Smooth muscle cell (in vitro differentiated cells): ENCODE data around the gene LIG4. TPM values are rescaled to one million over a fixed set of nuclear protein-coding genes. Genes with fewer than 3 reads are reported as not detected.

Experiments used
- DNase-seq: peaks from one replicate; lab custom pipeline; 2025; ENCODE audit not compliant: unreplicated experiment; lab: John Stamatoyannopoulos, UW
- H2AFZ ChIP-seq: fragments of 200-600 bp; sonication (generic); 2 replicates; pipeline ENCODE4 v1.6.0; 2016; ENCODE audit warnings: antibody characterized with exemption, low read depth, mild to moderate bottlenecking
- H3F3A ChIP-seq: fragments of 200-600 bp; sonication (generic); 2 replicates; pipeline ENCODE4 v1.6.0; 2017; ENCODE audit warnings: antibody characterized with exemption, low read depth
- H3K27ac ChIP-seq: fragments of 200-600 bp; sonication (generic); 2 replicates; pipeline ENCODE4 v1.5.1; 2016; ENCODE audit warnings: low read depth, mild to moderate bottlenecking
- H3K27me3 ChIP-seq: fragments of 200-600 bp; sonication (generic); 2 replicates; pipeline ENCODE4 v1.6.1; 2016; ENCODE audit warnings: low read depth, mild to moderate bottlenecking
- H3K36me3 ChIP-seq: fragments of 200-600 bp; sonication (generic); 2 replicates; pipeline ENCODE4 v1.5.1; 2016; ENCODE audit warnings: low read depth
- H3K4me1 ChIP-seq: fragments of 200-600 bp; sonication (generic); 2 replicates; pipeline ENCODE4 v1.5.1; 2016; ENCODE audit warnings: low read depth
- H3K4me2 ChIP-seq: fragments of 200-600 bp; sonication (generic); 2 replicates; pipeline ENCODE4 v1.6.0; 2016; ENCODE audit warnings: mild to moderate bottlenecking
- H3K4me3 ChIP-seq: fragments of 200-600 bp; sonication (generic); 2 replicates; pipeline ENCODE4 v1.5.1; 2016; ENCODE audit warnings: mild to moderate bottlenecking
- H3K79me2 ChIP-seq: fragments of 200-600 bp; sonication (generic); 2 replicates; pipeline ENCODE4 v1.6.0; 2016; ENCODE audit warnings: low read depth, mild to moderate bottlenecking
- H3K9ac ChIP-seq: fragments of 200-600 bp; sonication (generic); 2 replicates; pipeline ENCODE4 v1.6.0; 2016; ENCODE audit warnings: low read depth
- H3K9me3 ChIP-seq: fragments of 200-600 bp; sonication (generic); replicated peaks from 2 replicates; pipeline ENCODE4 v1.5.1; 2016; ENCODE audit warnings: low read depth
- H4K20me1 ChIP-seq: fragments of 200-600 bp; sonication (generic); 2 replicates; pipeline ENCODE4 v1.6.0; 2016; ENCODE audit warnings: low read depth
- CTCF ChIP-seq: fragments of 200-600 bp; sonication (generic); IDR thresholded peaks from 2 replicates; pipeline ENCODE4 v1.5.1; 2017; ENCODE audit warnings: borderline replicate concordance, mild to moderate bottlenecking, antibody characterized with exemption; ENCODE audit not compliant: insufficient read depth, poor library complexity, severe bottlenecking
- WGBS: methylation state at CpG from one replicate; pipeline ENCODE4 v1.1.7; 2016; ENCODE audit warnings: low lambda C conversion rate; 5-methylcytosine and 5-hydroxymethylcytosine counted together
- polyA plus RNA-seq: library from polyadenylated mRNA; unstranded; fragments of >200 nt; fragmentation: Nextera tagmentation; extraction: Ambion mirVana; gene quantifications from 2 replicates; pipeline ENCODE4 v1.2.1, GENCODE V29; 2016
- total RNA-seq: library from RNA; depleted of rRNA; stranded (reverse); fragments of >200 nt; gene quantifications from 2 replicates; pipeline ENCODE4 v1.2.3, GENCODE V29; 2014

Gene LIG4
- total and polyA plus RNA-seq, 2 experiments from 2014 or later = 3.2 to 11.5 TPM

- H3K9me3 ChIP-seq = no peaks in the 10 kb centered on the region
- 9% methylated on average over 19 of the region's 41 CpGs for WGBS
- H3K4me2 ChIP-seq = peak overlapping the region; percentile 94
- H3K27me3 ChIP-seq = no peaks in the 10 kb centered on the region
- peaks cover 12% of the 10 kb centered on the region for H3K36me3 ChIP-seq
- peaks cover 7% of the 10 kb centered on the region for H3F3A ChIP-seq
- H4K20me1 ChIP-seq = peaks cover 6% of the 10 kb centered on the region
- TF ChIP-seq CTCF = no peak
- no peak overlapping the region for H3K9ac ChIP-seq
- peak overlapping the region; percentile 15 for H3K27ac ChIP-seq
- peak overlapping the region; percentile 82 for H2AFZ ChIP-seq
- peaks cover 29% of the 10 kb centered on the region for H3K4me1 ChIP-seq
- peaks cover 40% of the 10 kb centered on the region for H3K79me2 ChIP-seq
- H3K4me3 ChIP-seq = peak overlapping the region; percentile 56
- DNase-seq = no peak
These were observed 680 bp downstream of the LIG4 start for GRCh38 chr13:108214441-108215271.

GRCh38 chr13:108213946-108214345 is 1.4 kb downstream of the LIG4 start:
- 70% methylated on average over 5 of the region's 5 CpGs for WGBS
- Histone ChIP-seq H3K4me3 (peak overlapping the region; percentile 56), H3K9ac (no peak overlapping the region), H2AFZ (peak overlapping the region; percentile 82), H3K9me3 (no peaks in the 10 kb centered on the region), H3K4me1 (peaks cover 23% of the 10 kb centered on the region), H3K36me3 (peaks cover 14% of the 10 kb centered on the region), H3F3A (peaks cover 7% of the 10 kb centered on the region), H3K27ac (peak overlapping the region; percentile 15), H3K79me2 (peaks cover 33% of the 10 kb centered on the region), H4K20me1 (no peaks in the 10 kb centered on the region), H3K4me2 (peak overlapping the region; percentile 94), H3K27me3 (no peaks in the 10 kb centered on the region)
- no peak for TF ChIP-seq CTCF
- DNase-seq = no peak

- Histone ChIP-seq H4K20me1 (no peaks in the 10 kb centered on the region), H3F3A (peaks cover 7% of the 10 kb centered on the region), H3K9me3 (no peaks in the 10 kb centered on the region), H3K36me3 (peaks cover 14% of the 10 kb centered on the region), H3K4me1 (peaks cover 23% of the 10 kb centered on the region), H3K27me3 (no peaks in the 10 kb centered on the region), H3K27ac (no peak overlapping the region), H3K4me2 (no peak overlapping the region), H2AFZ (no peak overlapping the region), H3K9ac (no peak overlapping the region), H3K79me2 (peaks cover 26% of the 10 kb centered on the region), H3K4me3 (no peak overlapping the region)
- no peak for TF ChIP-seq CTCF
- 86% methylated on average over 4 of the region's 4 CpGs for WGBS
- no peak for DNase-seq
These were observed 2.5 kb downstream of the LIG4 start for GRCh38 chr13:108212886-108213285.

- Histone ChIP-seq H3K4me3 (no peak overlapping the region), H3K79me2 (peaks cover 8% of the 10 kb centered on the region), H3K27me3 (no peaks in the 10 kb centered on the region), H3K9me3 (no peaks in the 10 kb centered on the region), H3K36me3 (peaks cover 14% of the 10 kb centered on the region), H3F3A (peaks cover under 1% of the 10 kb centered on the region), H4K20me1 (no peaks in the 10 kb centered on the region), H3K27ac (no peak overlapping the region), H3K4me1 (peaks cover 12% of the 10 kb centered on the region), H2AFZ (no peak overlapping the region), H3K4me2 (no peak overlapping the region), H3K9ac (no peak overlapping the region)
- 62% methylated on average over 2 of the region's 2 CpGs for WGBS
- no peak for TF ChIP-seq CTCF
- no peak for DNase-seq
These were observed 4.8 kb downstream of the LIG4 start for GRCh38 chr13:108210551-108210950.
